Gastrocnemius medialis (tissue), 4 donors: ENCODE measurements around the gene LEFTY2.

Experiments
- CTCF ChIP-seq, 5 experiments: fragments of 450-650 bp in 3 of 5; fragments of 200-600 bp in 2 of 5; sonication (generic) in 2 of 5; IDR thresholded peaks in 4 of 5; conservative IDR thresholded peaks in 1 of 5; 1 replicate in 4 of 5; 2 replicates in 1 of 5; pipeline ENCODE4 v1.5.1; 2016 to 2019; ENCODE audit warnings: antibody characterized with exemption in 5 of 5, mild to moderate bottlenecking in 3 of 5, moderate library complexity in 3 of 5
- POLR2A ChIP-seq, 2 donors: fragments of 450-650 bp; IDR thresholded peaks; one replicate each; pipeline ENCODE4 v1.6.1; 2017; ENCODE audit warnings: antibody characterized with exemption in 2 of 2, mild to moderate bottlenecking in 2 of 2, moderate library complexity in 2 of 2

GRCh38 chr1:225980005-225980836 lies 39.2 kb upstream of the LEFTY2 start:
- TF ChIP-seq CTCF (IDR thresholded peaks at IDR 0.05 in 4 of 5, conservative IDR thresholded peaks at IDR 0.05 in 1 of 5) (no peak), POLR2A (IDR thresholded peaks at IDR 0.05) (no peak)
